GM19438 (cell line): Measurements from ENCODE around the gene ZNF622.
"Not testable (repeated sequence)": the region's sequence is repeated elsewhere in the genome, so short reads cannot be mapped to it uniquely, and the experiment has no call there.

ENCODE experiments used
- ATAC-seq: cut with Tn5 transposase; IDR thresholded peaks from one replicate; pipeline ENCODE4 v1.9.1; 2021; ENCODE audit warnings: low read depth; ENCODE audit not compliant: unreplicated experiment

ZNF622 gene

GRCh38 chr5:16436065-16436682 is 29.4 kb downstream of the ZNF622 start:
- not testable (repeated sequence) for ATAC-seq

GRCh38 chr5:16431490-16431889 is 34.1 kb downstream of the ZNF622 start:
- no peak for ATAC-seq

GRCh38 chr5:16430349-16431089 is 35.1 kb downstream of the ZNF622 start:
- ATAC-seq, result no peak

- ATAC-seq, result no peak
These were observed 37.2 kb downstream of the ZNF622 start for GRCh38 chr5:16428359-16428758.

GRCh38 chr5:16427587-16427986 is 38.0 kb downstream of the ZNF622 start:
- no peak for ATAC-seq

- no peak for ATAC-seq
These were observed 47.1 kb downstream of the ZNF622 start for GRCh38 chr5:16418471-16418922.

GRCh38 chr5:16417398-16418074 is 48.1 kb downstream of the ZNF622 start:
- ATAC-seq, result no peak

GRCh38 chr5:16414861-16415260 is 50.7 kb downstream of the ZNF622 start:
- no peak for ATAC-seq

- no peak for ATAC-seq
These were observed 52.3 kb downstream of the ZNF622 start for GRCh38 chr5:16413166-16413860.

GRCh38 chr5:16412556-16412955 is 53.0 kb downstream of the ZNF622 start:
- ATAC-seq, result no peak

GRCh38 chr5:16411741-16412455 is 53.7 kb downstream of the ZNF622 start:
- no peak for ATAC-seq

- no peak for ATAC-seq
These were observed 54.4 kb downstream of the ZNF622 start for GRCh38 chr5:16411235-16411634.

- ATAC-seq, result no peak
These were observed 55.3 kb downstream of the ZNF622 start for GRCh38 chr5:16410338-16410737.

GRCh38 chr5:16406630-16407029 is 59.0 kb downstream of the ZNF622 start:
- ATAC-seq, result no peak

GRCh38 chr5:16406023-16406422 is 59.6 kb downstream of the ZNF622 start:
- no peak for ATAC-seq
